Measurements from ENCODE around the gene ZSCAN16.

- no peak for TF ChIP-seq HBP1 (CRISPR knock-in tag; IDR thresholded peaks at IDR 0.05; ENCODE audit: low read depth)
- no peak for TF ChIP-seq MXI1 (IDR thresholded peaks at IDR 0.05; ENCODE audit: borderline replicate concordance, low read depth, low read length)
- no peak for TF ChIP-seq USF2 (IDR thresholded peaks at IDR 0.05; ENCODE audit: low read depth, low read length)
- TF ChIP-seq USF2 (CRISPR knock-in tag; IDR thresholded peaks at IDR 0.05; ENCODE audit: borderline replicate concordance), result no peak
- TF ChIP-seq EZH2 (conservative IDR thresholded peaks at IDR 0.05; ENCODE audit: low read depth, low read length), result no peak
- no peak for TF ChIP-seq FOXA1 (IDR thresholded peaks at IDR 0.05)
- TF ChIP-seq FOXA1 (CRISPR knock-in tag; IDR thresholded peaks at IDR 0.05), result no peak
- no peak for TF ChIP-seq ZNF512B (CRISPR knock-in tag; IDR thresholded peaks at IDR 0.05; ENCODE audit: borderline replicate concordance)
- TF ChIP-seq SOX6 (IDR thresholded peaks at IDR 0.05), result no peak
- TF ChIP-seq SOX6 (CRISPR knock-in tag; IDR thresholded peaks at IDR 0.05), result no peak
- no peak for TF ChIP-seq KDM4B (CRISPR knock-in tag; IDR thresholded peaks at IDR 0.05)
Observed at GRCh38 chr6:28115799-28116198, 8.6 kb upstream of the ZSCAN16 start.
